Stimulated activated CD8-positive, alpha-beta memory T cell treated with anti-CD3 and anti-CD28 coated beads, Interleukin-7, amount 100 ng/mL, for 1 hour (primary cell): ENCODE data around the gene ATAD3A.
"Not testable (repeated sequence)": the region's sequence is repeated elsewhere in the genome, so short reads cannot be mapped to it uniquely, and the experiment has no call there.

ENCODE experiments used
- DNase-seq, 2 donors: peaks; one replicate each; pipeline ENCODE4 v3.0.0-alpha.2; 2020; ENCODE audit warnings: low read depth in 2 of 2

ATAD3A gene

DNA sequence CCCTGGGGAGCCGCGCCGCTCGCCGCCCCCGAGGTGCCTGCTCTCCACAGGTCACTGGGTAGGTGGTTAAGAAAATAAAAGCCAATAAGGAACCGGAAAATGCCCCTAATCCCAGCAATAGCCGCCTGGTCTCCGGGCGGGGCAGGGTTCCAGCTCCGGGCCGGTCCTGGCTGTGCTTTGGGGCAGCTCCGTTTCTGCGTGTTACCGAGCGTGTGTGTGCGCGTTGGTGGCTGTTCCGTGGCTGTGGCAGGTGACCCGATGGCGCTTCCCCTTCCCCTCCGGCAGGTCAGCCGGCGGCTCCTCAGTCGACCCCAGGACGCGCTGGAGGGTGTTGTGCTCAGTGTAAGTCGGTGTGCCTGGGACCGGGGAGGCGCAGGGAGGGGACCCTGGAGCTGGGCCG is 11.3 kb downstream of the ATAD3A start:
- DNase-seq: not testable (repeated sequence)

DNA sequence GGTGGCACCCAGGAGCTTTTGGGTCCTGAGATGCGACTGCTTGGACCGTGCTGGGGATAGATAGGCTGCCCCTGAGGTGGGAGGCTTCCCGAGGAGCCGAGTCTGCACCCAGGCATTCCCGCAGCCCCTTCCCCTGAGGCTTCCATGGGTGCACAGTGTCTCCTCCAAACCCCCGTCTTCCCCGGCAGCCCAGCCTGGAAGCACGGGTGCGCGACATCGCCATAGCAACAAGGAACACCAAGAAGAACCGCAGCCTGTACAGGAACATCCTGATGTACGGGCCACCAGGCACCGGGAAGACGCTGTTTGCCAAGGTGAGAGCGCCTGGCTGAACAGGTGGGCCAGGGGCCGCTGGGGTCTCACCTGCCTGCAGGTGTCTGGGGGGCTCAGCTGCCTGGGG is 11.7 kb downstream of the ATAD3A start:
- not testable (repeated sequence) for DNase-seq

DNA sequence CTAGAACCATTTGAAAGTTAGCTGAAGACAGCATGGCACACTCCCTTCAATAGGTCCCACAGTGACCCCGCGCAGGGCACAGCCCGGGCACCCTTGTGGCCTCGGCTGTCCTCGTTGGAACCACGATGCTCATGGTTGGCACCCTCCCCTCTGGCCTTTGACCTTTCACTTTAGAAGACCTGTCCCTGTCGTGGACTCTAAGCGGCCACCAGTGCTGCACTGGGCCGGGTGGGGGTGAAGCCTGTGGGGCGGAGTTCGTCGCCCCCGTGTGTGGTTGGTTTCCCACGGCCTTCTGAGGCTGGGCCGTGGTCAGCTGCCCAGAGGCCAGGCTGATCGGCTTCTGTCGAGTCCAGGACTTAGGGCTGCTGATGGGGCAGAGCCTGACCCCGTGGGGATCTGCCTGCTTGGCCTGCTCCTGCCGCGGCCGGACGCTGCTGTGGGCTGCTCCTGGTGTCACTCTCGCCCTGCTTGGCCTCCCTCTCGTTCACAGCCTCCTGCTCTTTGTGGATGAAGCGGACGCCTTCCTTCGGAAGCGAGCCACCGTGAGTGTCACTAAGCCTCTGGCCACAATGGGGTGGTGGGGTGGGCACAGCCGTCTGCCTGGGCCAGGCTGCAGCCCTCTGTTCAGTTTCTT is 12.9 kb downstream of the ATAD3A start:
- not testable (repeated sequence) for DNase-seq

- not testable (repeated sequence) for DNase-seq
Observed at GRCh38 chr1:1526476-1526875, 14.5 kb downstream of the ATAD3A start.

GRCh38 chr1:1527092-1527816 is 15.3 kb downstream of the ATAD3A start:
- DNase-seq: no peak

GRCh38 chr1:1528301-1529267 is 16.6 kb downstream of the ATAD3A start:
- DNase-seq: no peak

- no peak for DNase-seq
Observed at GRCh38 chr1:1529321-1529720, 17.4 kb downstream of the ATAD3A start.

GRCh38 chr1:1529936-1530335 is 18.0 kb downstream of the ATAD3A start:
- no peak for DNase-seq

- no peak for DNase-seq
Observed at GRCh38 chr1:1531947-1532346, 20.0 kb downstream of the ATAD3A start.

DNA sequence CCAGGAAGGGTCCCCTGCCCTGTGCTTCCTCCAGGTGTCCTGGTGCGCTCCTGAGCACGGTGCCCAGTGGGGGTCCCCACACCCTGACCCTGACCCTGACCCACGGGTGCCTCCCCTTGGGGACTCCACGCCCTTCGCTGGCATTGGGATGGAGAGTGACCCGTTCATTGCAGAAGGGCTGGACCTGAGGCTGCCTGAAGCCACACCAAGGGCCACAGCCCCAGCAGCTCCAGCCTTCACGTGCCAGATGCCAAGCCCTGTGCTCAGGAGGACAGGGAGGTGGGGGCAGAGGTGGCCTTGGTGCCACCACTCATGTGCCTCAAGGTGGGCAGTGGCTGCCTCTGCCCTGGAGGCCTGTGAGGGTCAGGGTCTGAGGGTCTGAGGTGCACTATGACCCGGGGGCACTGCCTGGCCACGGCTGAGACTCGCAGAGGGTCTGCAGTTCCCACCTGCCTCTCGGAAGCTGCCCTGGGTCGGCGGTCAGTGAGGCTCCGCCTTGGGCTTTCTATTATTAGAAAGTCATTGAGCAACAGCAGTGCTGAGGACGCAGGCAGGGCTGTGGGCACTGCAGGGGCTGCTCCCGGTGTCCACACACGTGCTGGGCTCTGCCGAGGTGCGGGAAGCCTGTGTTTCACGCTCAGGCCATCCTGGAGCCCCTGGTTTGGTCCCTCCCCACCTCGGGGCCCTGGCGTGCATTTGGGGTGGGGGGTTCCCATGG is 21.4 kb downstream of the ATAD3A start:
- DNase-seq: not testable (repeated sequence)

DNA sequence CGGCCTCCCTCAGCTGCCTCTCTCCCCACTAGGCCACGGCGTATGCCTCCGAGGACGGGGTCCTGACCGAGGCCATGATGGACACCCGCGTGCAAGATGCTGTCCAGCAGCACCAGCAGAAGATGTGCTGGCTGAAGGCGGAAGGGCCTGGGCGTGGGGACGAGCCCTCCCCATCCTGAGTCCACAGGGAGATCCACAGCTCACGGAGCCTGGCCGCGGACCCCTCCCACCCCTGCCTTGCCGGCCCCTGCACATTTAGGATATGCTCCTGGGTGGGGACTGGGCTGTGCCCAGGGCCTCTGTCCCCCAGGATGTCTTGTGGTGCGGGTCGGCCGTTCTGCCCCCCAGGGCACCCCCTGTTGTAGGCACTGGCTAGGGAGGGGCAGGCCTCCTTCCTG is 21.9 kb downstream of the ATAD3A start:
- not testable (repeated sequence) for DNase-seq

GRCh38 chr1:1534401-1535154 is 22.6 kb downstream of the ATAD3A start:
- no peak for DNase-seq

- no peak for DNase-seq
Observed at GRCh38 chr1:1535201-1536018, 23.4 kb downstream of the ATAD3A start.

GRCh38 chr1:1536019-1536937 is 24.3 kb downstream of the ATAD3A start:
- no peak for DNase-seq

- no peak for DNase-seq
Observed at GRCh38 chr1:1536938-1537546, 25.1 kb downstream of the ATAD3A start.

GRCh38 chr1:1537626-1538250 is 25.8 kb downstream of the ATAD3A start:
- DNase-seq: no peak

DNA sequence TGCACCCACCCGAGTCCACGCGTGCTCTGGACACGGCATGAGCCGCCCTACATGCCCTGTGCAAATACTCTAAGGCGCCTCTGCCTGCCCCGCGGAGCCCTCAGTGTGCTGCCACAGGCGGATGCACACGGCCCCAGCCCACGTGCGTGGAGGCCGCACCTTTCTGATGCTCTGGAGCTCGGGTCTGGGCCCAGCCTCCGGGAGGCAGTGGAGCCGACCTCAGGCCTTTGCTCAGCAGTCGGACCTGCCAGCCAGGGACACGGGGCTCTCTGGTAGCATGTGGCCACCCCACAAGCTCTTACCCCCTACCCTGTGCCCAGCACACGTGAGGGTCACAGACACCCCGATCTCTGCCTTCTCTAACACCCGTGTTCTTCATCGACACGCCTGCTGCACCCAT is 26.4 kb downstream of the ATAD3A start:
- DNase-seq: no peak

DNA sequence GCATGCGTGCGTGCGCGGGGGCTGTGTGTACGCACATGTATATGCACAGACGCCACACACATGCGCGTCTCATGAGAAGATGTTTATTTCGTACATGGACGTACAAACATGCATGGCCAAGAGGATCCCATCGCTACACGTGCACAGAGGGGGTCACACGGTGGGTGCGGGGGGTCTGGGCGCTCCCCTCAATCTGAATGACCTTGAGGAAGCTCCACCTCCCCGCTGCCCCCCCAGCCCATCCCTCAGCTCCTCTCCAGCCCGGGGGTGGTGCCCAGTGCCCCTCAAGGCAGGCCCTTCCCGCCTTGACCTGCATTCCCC is 27.0 kb downstream of the ATAD3A start:
- no peak for DNase-seq
